ENCODE measurements around the gene LAMA4. TPM values are rescaled to one million over a fixed set of nuclear protein-coding genes. Genes with fewer than 3 reads are reported as not detected.

LAMA4 gene
- total RNA-seq, 6 experiments from 2014 or later: 2.9 to 8.3 (median 4.2) TPM

DNA sequence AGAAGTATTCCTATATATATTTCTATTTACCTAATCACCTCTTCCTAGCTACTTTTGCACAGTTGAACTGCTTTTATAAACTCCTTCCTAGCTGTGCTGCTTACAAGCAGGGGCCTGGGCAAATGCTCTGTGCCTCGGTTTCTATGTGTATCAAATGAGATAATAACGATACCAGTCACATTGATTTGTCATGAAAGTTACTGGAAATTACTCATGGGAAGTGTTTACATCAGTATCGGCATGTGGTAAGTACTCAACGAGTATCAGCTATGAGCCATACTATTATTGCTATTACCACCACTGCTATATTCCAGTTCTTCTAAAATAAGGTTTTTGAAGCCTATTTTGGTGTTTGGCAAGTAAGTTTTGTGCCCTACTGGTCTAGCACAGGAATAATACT is 4.9 kb downstream of the LAMA4 start:
- no peak for ATAC-seq
- H3K27me3 ChIP-seq: no peaks in the 10 kb centered on the region

GRCh38 chr6:112247275-112247674 is 7.1 kb downstream of the LAMA4 start:
- ATAC-seq (no peak), DNase-seq (no peak)
- Histone ChIP-seq H3K27me3 (no peaks in the 10 kb centered on the region), H3K27ac (no peak overlapping the region), H3K4me1 (peaks cover 0 to 3% (median 0%) of the 10 kb centered on the region in 4 donors), H3K36me3 (no peaks in the 10 kb centered on the region), H3K4me3 (no peak overlapping the region), H3K9me3 (no peaks in the 10 kb centered on the region)
- 83% methylated on average over 5 of the region's 5 CpGs for WGBS (ENCODE audit: insufficient coverage, low coverage, low lambda C conversion rate, missing lambda C conversion rate)
- intact Hi-C loops (cut with DNase I): no loop called here
- TF ChIP-seq POLR2A (IDR thresholded peaks at IDR 0.05): no peak
- TF ChIP-seq CTCF (IDR thresholded peaks at IDR 0.05): no peak

More for the DNA sequence above, 4.9 kb downstream of the LAMA4 start:
- Histone ChIP-seq H3K4me1 (peaks cover 0 to 3% (median 0%) of the 10 kb centered on the region in 4 donors), H3K9me3 (no peaks in the 10 kb centered on the region), H3K4me3 (no peak overlapping the region), H3K27ac (no peak overlapping the region), H3K36me3 (no peaks in the 10 kb centered on the region)
- DNase-seq: no peak
- TF ChIP-seq CTCF (IDR thresholded peaks at IDR 0.05): no peak
- TF ChIP-seq POLR2A (IDR thresholded peaks at IDR 0.05): no peak
- intact Hi-C loops (cut with DNase I): no loop called here
- WGBS (ENCODE audit: insufficient coverage, low coverage, low lambda C conversion rate, missing lambda C conversion rate): 78% methylated on average over 3 of the region's 4 CpGs

DNA sequence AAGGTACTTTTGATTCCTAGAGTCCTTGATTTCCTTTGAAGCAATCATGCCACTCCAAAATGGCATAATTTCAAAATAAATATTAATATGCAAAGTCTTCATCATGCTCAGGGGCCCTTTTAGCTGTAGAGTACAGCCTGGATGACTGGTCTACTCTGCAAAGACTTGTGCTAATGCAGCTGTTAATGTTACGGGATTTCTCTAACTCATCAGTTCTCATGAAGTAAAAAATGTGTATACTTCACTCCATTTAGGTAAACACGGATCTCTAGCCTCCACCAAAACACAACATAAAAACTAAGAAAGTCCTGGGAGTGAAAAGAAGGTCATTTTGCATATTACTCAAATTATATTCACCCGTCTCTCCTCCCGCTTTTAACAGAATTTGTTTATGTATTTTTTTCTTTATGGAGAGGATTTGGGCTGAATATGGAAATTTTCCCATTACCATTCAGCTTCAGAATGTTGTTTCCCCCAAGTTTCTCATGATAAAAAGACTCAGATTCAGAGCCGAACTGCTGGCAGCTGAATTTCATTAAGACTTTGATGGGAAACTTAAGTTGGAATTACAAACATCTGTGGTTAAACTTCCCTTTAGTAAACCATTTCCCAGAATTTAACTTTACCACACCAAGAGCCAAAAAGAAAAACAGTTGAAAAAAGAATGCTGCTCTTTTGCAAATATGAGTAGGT is 8.7 kb downstream of the LAMA4 start:
- no peaks in the 10 kb centered on the region for H3K4me1 ChIP-seq
- no peak for ATAC-seq
- H3K9me3 ChIP-seq: no peaks in the 10 kb centered on the region
- H3K4me3 ChIP-seq: no peak overlapping the region
- H3K36me3 ChIP-seq: no peaks in the 10 kb centered on the region
- intact Hi-C loops (cut with DNase I): no loop called here
- DNase-seq: no peak
- TF ChIP-seq POLR2A (IDR thresholded peaks at IDR 0.05): no peak
- no peak for TF ChIP-seq CTCF (IDR thresholded peaks at IDR 0.05)
- H3K27ac ChIP-seq: no peak overlapping the region
- WGBS (ENCODE audit: insufficient coverage, low coverage, low lambda C conversion rate, missing lambda C conversion rate): 65% methylated on average over 5 of the region's 5 CpGs
- H3K27me3 ChIP-seq: no peaks in the 10 kb centered on the region

GRCh38 chr6:112243861-112244827 is 10.2 kb downstream of the LAMA4 start:
- H3K9me3 ChIP-seq: no peaks in the 10 kb centered on the region
- intact Hi-C loops (cut with DNase I): no loop called here
- H3K36me3 ChIP-seq: no peaks in the 10 kb centered on the region
- no peaks in the 10 kb centered on the region for H3K4me1 ChIP-seq
- TF ChIP-seq CTCF (IDR thresholded peaks at IDR 0.05) (no peak), POLR2A (IDR thresholded peaks at IDR 0.05) (no peak)
- H3K4me3 ChIP-seq: no peak overlapping the region
- no peak for DNase-seq
- no peak overlapping the region for H3K27ac ChIP-seq
- H3K27me3 ChIP-seq: no peaks in the 10 kb centered on the region
- ATAC-seq: no peak
- WGBS (ENCODE audit: insufficient coverage, low coverage, low lambda C conversion rate, missing lambda C conversion rate): 82% methylated on average over 10 of the region's 11 CpGs
